ENCODE data around the gene MYCN. TPM values are rescaled to one million over a fixed set of nuclear protein-coding genes. Genes with fewer than 3 reads are reported as not detected.

Gene MYCN
- total RNA-seq, 1 experiment from 2014 or later = 68.3 TPM

- TF ChIP-seq ZNF232 (CRISPR knock-in tag; IDR thresholded peaks at IDR 0.05) (no peak), TEAD1 (CRISPR knock-in tag; IDR thresholded peaks at IDR 0.05) (no peak), ZNF138 (CRISPR knock-in tag; conservative IDR thresholded peaks at IDR 0.05) (no peak), NR2C2 (CRISPR knock-in tag; IDR thresholded peaks at IDR 0.05) (no peak), ELF4 (CRISPR knock-in tag; IDR thresholded peaks at IDR 0.05; ENCODE audit: low read depth) (no peak), ATF2 (CRISPR knock-in tag; IDR thresholded peaks at IDR 0.05; ENCODE audit: borderline replicate concordance, low read depth) (no peak)
- no peak overlapping the region for H3K27ac Mint-ChIP-seq
- H3K9me3 Mint-ChIP-seq = peaks cover 3% of the 10 kb centered on the region
- no peak overlapping the region for H3K4me3 Mint-ChIP-seq
- H3K36me3 Mint-ChIP-seq = no peaks in the 10 kb centered on the region
- ATAC-seq (no peak), DNase-seq (ENCODE audit: low spot score) (no peak)
- ChIA-PET POLR2A (no interaction called here), CTCF (no interaction called here)
- no peaks in the 10 kb centered on the region for H3K27me3 Mint-ChIP-seq (ENCODE audit: low read depth)
- H3K4me1 Mint-ChIP-seq = peaks cover 77% of the 10 kb centered on the region
These were observed 34.9 kb downstream of the MYCN start for GRCh38 chr2:15975261-15975600.

- Mint-ChIP-seq H3K27ac (no peak overlapping the region), H3K9me3 (peaks cover 3% of the 10 kb centered on the region)
- CTCF ChIA-PET = no interaction called here
These were observed 35.3 kb downstream of the MYCN start for GRCh38 chr2:15975676-15976075.

More at GRCh38 chr2:15975676-15976075, 35.3 kb downstream of the MYCN start:
- no peak overlapping the region for H3K4me3 Mint-ChIP-seq
- peaks cover 78% of the 10 kb centered on the region for H3K4me1 Mint-ChIP-seq
- no peak for TF ChIP-seq CREB1 (CRISPR knock-in tag; IDR thresholded peaks at IDR 0.05)
- TF ChIP-seq ZNF263 (CRISPR knock-in tag; IDR thresholded peaks at IDR 0.05; ENCODE audit: low read depth) = no peak
- TF ChIP-seq SOX15 (CRISPR knock-in tag; IDR thresholded peaks at IDR 0.05) = no peak
- TF ChIP-seq, protein P1, sequence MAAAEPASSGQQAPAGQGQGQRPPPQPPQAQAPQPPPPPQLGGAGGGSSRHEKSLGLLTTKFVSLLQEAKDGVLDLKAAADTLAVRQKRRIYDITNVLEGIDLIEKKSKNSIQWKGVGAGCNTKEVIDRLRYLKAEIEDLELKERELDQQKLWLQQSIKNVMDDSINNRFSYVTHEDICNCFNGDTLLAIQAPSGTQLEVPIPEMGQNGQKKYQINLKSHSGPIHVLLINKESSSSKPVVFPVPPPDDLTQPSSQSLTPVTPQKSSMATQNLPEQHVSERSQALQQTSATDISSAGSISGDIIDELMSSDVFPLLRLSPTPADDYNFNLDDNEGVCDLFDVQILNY (CRISPR knock-in tag; IDR thresholded peaks at IDR 0.05) = no peak
- no peak for TF ChIP-seq JAZF1 (CRISPR knock-in tag; IDR thresholded peaks at IDR 0.05)
- no peak for TF ChIP-seq ESRRA (CRISPR knock-in tag; IDR thresholded peaks at IDR 0.05; ENCODE audit: borderline replicate concordance)
- TF ChIP-seq ZNF423 (CRISPR knock-in tag; IDR thresholded peaks at IDR 0.05) = no peak
- TF ChIP-seq ATF2 (CRISPR knock-in tag; IDR thresholded peaks at IDR 0.05; ENCODE audit: borderline replicate concordance, low read depth) = no peak
- TF ChIP-seq, protein P2, sequence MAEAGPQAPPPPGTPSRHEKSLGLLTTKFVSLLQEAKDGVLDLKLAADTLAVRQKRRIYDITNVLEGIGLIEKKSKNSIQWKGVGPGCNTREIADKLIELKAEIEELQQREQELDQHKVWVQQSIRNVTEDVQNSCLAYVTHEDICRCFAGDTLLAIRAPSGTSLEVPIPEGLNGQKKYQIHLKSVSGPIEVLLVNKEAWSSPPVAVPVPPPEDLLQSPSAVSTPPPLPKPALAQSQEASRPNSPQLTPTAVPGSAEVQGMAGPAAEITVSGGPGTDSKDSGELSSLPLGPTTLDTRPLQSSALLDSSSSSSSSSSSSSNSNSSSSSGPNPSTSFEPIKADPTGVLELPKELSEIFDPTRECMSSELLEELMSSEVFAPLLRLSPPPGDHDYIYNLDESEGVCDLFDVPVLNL (CRISPR knock-in tag; IDR thresholded peaks at IDR 0.05; ENCODE audit: borderline replicate concordance, low read depth) = no peak
- no peak for TF ChIP-seq RELA (CRISPR knock-in tag; IDR thresholded peaks at IDR 0.05; ENCODE audit: borderline replicate concordance)
- TF ChIP-seq ELF4 (CRISPR knock-in tag; IDR thresholded peaks at IDR 0.05; ENCODE audit: low read depth) = no peak
- TF ChIP-seq RORB (CRISPR knock-in tag; IDR thresholded peaks at IDR 0.05) = no peak
- TF ChIP-seq ETV6 (CRISPR knock-in tag; IDR thresholded peaks at IDR 0.05) = no peak
- no peak for TF ChIP-seq ZBTB43 (CRISPR knock-in tag; IDR thresholded peaks at IDR 0.05)
- no peak for TF ChIP-seq USF1 (CRISPR knock-in tag; IDR thresholded peaks at IDR 0.05)
- TF ChIP-seq SMAD3 (CRISPR knock-in tag; IDR thresholded peaks at IDR 0.05; ENCODE audit: borderline replicate concordance) = no peak
- no peak for TF ChIP-seq TEAD4 (CRISPR knock-in tag; IDR thresholded peaks at IDR 0.05)
- no peak for TF ChIP-seq AFF4 (CRISPR knock-in tag; IDR thresholded peaks at IDR 0.05; ENCODE audit: borderline replicate concordance)
- TF ChIP-seq, protein P3, sequence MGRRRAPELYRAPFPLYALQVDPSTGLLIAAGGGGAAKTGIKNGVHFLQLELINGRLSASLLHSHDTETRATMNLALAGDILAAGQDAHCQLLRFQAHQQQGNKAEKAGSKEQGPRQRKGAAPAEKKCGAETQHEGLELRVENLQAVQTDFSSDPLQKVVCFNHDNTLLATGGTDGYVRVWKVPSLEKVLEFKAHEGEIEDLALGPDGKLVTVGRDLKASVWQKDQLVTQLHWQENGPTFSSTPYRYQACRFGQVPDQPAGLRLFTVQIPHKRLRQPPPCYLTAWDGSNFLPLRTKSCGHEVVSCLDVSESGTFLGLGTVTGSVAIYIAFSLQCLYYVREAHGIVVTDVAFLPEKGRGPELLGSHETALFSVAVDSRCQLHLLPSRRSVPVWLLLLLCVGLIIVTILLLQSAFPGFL (CRISPR knock-in tag; IDR thresholded peaks at IDR 0.05; ENCODE audit: borderline replicate concordance) = no peak
- no peak for TF ChIP-seq ZNF317 (CRISPR knock-in tag; IDR thresholded peaks at IDR 0.05; ENCODE audit: borderline replicate concordance, low read depth)
- DNase-seq (ENCODE audit: low spot score) (no peak), ATAC-seq (no peak)
- POLR2A ChIA-PET = interaction anchor here (2.4 kb wide), 1 partner anchor 36 kb away, joined by 5 read pairs; the partner anchor contains the start of gene MYCN
- no peaks in the 10 kb centered on the region for H3K27me3 Mint-ChIP-seq (ENCODE audit: low read depth)
- no peaks in the 10 kb centered on the region for H3K36me3 Mint-ChIP-seq

Data from WTC11 (cell line).